DMS53 (cell line): Measurements from ENCODE around the gene CFAP210.

Experiments
- DNase-seq: peaks from one replicate; lab custom pipeline; 2025; lab: John Stamatoyannopoulos, UW

The CFAP210 gene

GRCh38 chr2:169694113-169694893, at the start of gene CFAP210, which contains the start of gene PHOSPHO2:
CFAP210 (minus strand) TSS chr2:169694405; CDS start chr2:169694327, 78 bp downstream.
PHOSPHO2 (plus strand) TSS chr2:169694469; CDS start chr2:169700972, 6,503 bp downstream.
- peak; percentile 100 for DNase-seq

- DNase-seq, result no peak
These were observed 49.3 kb upstream of the CFAP210 start for GRCh38 chr2:169743549-169743948.

- DNase-seq, result no peak
These were observed 45.1 kb upstream of the CFAP210 start for GRCh38 chr2:169739351-169739750.

GRCh38 chr2:169738566-169739229, 44.5 kb upstream of the CFAP210 start:
- DNase-seq, result peak; percentile 18

- no peak for DNase-seq
These were observed 42.7 kb upstream of the CFAP210 start for GRCh38 chr2:169736902-169737301.

GRCh38 chr2:169735623-169736022, 41.4 kb upstream of the CFAP210 start:
- no peak for DNase-seq

- peak; percentile 80 for DNase-seq
These were observed 40.1 kb upstream of the CFAP210 start for GRCh38 chr2:169734169-169734847.

GRCh38 chr2:169732583-169733358, 38.6 kb upstream of the CFAP210 start:
- DNase-seq, result peak; percentile 59

GRCh38 chr2:169732075-169732474, 37.9 kb upstream of the CFAP210 start:
- no peak for DNase-seq

GRCh38 chr2:169729274-169729605, 35.0 kb upstream of the CFAP210 start:
- peak; percentile 27 for DNase-seq

- no peak for DNase-seq
These were observed 32.9 kb upstream of the CFAP210 start for GRCh38 chr2:169727065-169727464.

- DNase-seq, result no peak
These were observed 26.8 kb upstream of the CFAP210 start for GRCh38 chr2:169721016-169721415.

- peak; percentile 46 for DNase-seq
These were observed 24.8 kb upstream of the CFAP210 start for GRCh38 chr2:169718930-169719504.

GRCh38 chr2:169717691-169718063, 23.5 kb upstream of the CFAP210 start:
- DNase-seq, result no peak

GRCh38 chr2:169716938-169717690, 22.9 kb upstream of the CFAP210 start:
- peak; percentile 94 for DNase-seq

- peak; percentile 83 for DNase-seq
These were observed 22.2 kb upstream of the CFAP210 start for GRCh38 chr2:169716238-169716886.

GRCh38 chr2:169715379-169716237, 21.4 kb upstream of the CFAP210 start:
- peak; percentile 75 for DNase-seq

- DNase-seq, result peak; percentile 26
These were observed 20.5 kb upstream of the CFAP210 start for GRCh38 chr2:169714699-169715098.

GRCh38 chr2:169713331-169713730, 19.1 kb upstream of the CFAP210 start:
- DNase-seq, result no peak
